Activated CD8-positive, alpha-beta memory T cell treated with anti-CD3 and anti-CD28 coated beads, Interleukin-2, amount 50 U/mL, for 24 hours (primary cell): ENCODE measurements around the gene HBG2.
"Not testable (repeated sequence)": the region's sequence is repeated elsewhere in the genome, so short reads cannot be mapped to it uniquely, and the experiment has no call there.

Source experiments
- DNase-seq: peaks from one replicate; pipeline ENCODE4 v3.0.0-alpha.2; 2020; ENCODE audit errors: extremely low read depth

The HBG2 gene

DNA sequence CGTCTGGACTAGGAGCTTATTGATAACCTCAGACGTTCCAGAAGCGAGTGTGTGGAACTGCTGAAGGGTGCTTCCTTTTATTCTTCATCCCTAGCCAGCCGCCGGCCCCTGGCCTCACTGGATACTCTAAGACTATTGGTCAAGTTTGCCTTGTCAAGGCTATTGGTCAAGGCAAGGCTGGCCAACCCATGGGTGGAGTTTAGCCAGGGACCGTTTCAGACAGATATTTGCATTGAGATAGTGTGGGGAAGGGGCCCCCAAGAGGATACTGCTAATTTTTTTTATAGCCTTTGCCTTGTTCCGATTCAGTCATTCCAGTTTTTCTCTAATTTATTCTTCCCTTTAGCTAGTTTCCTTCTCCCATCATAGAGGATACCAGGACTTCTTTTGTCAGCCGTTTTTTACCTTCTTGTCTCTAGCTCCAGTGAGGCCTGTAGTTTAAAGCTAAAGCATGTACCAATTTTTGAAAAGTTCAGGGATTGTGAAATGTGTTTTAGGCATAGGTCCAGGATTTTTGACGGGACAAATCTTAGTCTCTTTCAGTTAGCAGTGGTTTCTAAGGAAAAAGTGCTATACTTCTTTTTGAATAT is 4.7 kb downstream of the HBG2 start, which contains the start of gene HBG1:
HBG1 (minus strand) TSS at position 51 of the 590 bp plus-strand sequence. CDS start 53 bp downstream, outside the sequence.
- not testable (repeated sequence) for DNase-seq

DNA sequence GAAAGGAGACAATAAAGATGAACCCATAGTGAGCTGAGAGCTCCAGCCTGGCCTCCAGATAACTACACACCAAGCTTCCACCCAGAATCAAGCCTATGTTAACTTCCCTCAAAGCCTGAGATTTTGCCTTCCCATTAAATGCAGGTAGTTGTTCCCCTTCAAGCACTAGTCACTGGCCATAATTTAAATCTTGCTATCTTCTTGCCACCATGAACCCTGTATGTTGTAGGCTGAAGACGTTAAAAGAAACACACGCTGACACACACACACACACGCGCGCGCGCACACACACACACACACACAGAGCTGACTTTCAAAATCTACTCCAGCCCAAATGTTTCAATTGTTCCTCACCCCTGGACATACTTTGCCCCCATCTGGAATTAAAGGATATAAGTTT is 6.1 kb downstream of the HBG2 start:
- not testable (repeated sequence) for DNase-seq

- no peak for DNase-seq
Observed at GRCh38 chr11:5247472-5248192, 6.9 kb downstream of the HBG2 start.

DNA sequence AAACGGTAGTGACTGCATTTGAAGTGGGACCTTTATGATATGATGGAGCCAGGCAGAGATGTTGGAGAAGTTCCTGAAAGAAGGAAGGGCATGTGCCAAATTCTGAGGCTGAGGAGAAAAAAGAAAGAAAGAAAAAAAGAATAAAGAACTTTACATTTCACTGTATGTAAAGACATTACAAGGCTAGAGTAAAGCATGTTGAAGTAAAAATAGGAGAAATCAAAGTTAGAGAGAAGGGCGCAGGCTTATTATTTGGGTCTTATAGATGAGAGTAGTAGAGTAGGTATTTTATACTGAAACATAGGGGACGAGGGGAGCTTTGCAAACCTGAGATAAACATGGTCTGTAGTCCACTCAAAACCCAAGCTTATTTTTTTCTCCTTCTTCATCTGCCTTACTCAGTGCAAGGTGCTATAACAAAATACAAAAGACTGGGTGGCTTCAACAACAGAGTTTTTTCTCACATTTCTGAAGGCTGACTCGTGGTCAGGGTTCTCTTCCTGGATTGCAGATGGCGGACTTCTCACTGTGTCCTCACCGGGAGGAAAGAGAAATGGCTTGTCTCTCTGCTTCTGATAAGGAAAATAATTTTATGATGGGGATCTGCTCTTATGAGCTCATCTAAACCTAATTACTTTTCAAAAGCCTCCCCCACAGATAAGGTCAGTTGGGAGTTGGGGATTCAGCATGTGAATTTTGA is 7.7 kb downstream of the HBG2 start:
- DNase-seq: no peak

GRCh38 chr11:5245155-5245554 is 9.4 kb downstream of the HBG2 start:
- no peak for DNase-seq

GRCh38 chr11:5243816-5244180 is 10.8 kb downstream of the HBG2 start:
- DNase-seq: no peak

- DNase-seq: no peak
Observed at GRCh38 chr11:5242933-5243815, 11.4 kb downstream of the HBG2 start.

GRCh38 chr11:5242208-5242607 is 12.4 kb downstream of the HBG2 start:
- no peak for DNase-seq

- no peak for DNase-seq
Observed at GRCh38 chr11:5241458-5241857, 13.1 kb downstream of the HBG2 start.

DNA sequence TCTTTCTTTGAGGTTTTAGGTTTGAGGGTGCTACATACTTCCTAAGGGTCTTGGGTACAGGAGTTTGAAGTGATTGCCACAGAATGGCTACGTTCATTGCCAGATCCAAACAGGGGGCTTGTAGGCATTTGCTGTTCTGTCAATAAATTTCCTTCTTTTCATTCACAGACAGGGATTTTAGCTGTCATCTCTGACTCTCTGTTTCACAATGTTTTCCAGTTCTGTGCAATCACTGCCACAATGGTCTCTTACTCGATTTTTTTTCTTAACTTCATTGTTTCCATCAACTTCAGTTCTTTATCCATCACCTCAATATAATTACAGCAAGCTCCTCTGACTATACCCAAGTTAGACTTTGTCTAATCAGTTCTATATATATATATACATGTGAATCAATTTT is 14.1 kb downstream of the HBG2 start:
- DNase-seq: no peak

- no peak for DNase-seq
Observed at GRCh38 chr11:5240056-5240455, 14.5 kb downstream of the HBG2 start.

DNA sequence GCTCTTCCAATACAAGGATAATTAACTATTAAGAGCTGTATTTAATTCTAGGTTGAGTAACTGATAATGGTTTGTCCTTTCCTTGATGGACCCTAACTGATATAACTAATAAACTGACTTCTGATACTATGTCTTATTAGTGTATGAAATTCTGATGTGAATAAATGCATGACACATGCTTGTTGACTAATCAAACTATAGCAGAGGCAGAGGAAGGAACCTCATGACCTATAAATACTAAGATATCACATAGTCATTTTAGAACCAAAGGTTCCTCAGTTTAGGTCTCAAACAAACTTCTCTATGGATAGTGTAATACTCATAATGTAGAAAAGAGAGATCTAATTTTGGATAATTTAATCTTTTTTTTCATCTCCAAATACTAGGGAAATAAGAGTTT is 15.5 kb downstream of the HBG2 start:
- DNase-seq: no peak

GRCh38 chr11:5238486-5238885 is 16.1 kb downstream of the HBG2 start:
- no peak for DNase-seq

GRCh38 chr11:5237420-5237819 is 17.2 kb downstream of the HBG2 start:
- DNase-seq: no peak

DNA sequence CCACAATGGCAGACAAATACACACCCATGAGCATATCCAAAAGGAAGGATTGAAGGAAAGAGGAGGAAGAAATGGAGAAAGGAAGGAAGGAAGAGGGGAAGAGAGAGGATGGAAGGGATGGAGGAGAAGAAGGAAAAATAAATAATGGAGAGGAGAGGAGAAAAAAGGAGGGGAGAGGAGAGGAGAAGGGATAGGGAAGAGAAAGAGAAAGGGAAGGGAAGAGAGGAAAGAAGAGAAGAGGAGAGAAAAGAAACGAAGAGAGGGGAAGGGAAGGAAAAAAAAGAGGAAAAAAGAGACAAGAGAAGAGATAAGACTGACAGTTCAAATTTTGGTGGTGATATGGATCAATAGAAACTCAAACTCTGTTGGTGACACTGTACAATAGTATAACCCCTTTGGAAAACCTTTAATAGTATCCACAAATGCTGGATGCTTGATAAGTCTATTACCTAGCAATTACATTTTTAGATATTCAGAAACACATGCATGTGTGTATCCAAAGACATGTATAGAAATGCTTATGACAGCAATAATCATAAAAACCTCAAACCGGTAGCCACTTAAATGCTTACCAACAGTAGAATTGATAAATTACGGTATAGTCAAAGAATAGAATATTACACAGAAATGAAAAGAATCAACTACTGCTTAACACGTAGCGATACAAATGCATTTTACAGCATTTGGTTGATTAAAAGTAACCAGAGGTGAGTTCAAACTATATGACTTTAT is 19.1 kb downstream of the HBG2 start:
- no peak for DNase-seq

- no peak for DNase-seq
Observed at GRCh38 chr11:5234381-5234834, 20.2 kb downstream of the HBG2 start, which contains the start of gene HBD. HBD (minus strand) TSS chr11:5234483; CDS start chr11:5234433, 50 bp downstream.

DNA sequence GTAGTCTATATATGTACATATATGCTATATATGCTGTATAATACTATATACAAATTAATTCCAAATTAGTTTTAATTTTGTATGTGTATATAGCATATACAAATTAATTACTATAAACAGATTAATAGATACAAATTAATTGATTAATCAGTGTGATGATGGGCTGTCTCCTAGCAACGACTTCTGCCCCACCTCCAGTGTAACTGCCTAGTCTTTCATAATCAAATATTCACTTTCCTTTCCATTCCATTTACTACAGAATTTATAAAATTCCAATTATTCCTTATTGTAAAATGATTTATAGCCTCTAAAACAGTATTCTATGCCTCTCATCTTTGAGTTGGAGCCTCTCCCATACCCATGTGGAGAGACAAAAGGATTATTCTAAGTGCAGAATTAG is 21.3 kb downstream of the HBG2 start:
- DNase-seq: no peak

- no peak for DNase-seq
Observed at GRCh38 chr11:5232821-5233220, 21.8 kb downstream of the HBG2 start.

DNA sequence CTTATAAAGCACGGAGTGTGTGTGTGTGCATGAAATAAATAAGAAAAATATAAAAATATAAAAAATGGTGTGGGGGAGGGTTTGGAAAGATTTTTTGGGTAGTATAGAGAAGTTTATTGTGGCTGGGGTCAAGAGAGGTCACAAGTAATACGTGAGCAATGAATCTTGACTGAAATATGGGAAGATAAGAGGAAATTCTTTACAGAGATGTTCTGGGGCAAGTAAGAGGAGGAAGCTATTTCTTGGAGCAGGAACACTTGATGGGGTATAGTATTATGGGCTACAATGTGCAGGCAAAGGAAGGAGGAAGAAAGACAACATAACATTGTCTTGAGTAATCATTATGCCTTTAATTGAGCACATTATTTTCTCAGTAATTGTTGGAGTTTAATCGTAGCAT is 22.4 kb downstream of the HBG2 start:
- no peak for DNase-seq

DNA sequence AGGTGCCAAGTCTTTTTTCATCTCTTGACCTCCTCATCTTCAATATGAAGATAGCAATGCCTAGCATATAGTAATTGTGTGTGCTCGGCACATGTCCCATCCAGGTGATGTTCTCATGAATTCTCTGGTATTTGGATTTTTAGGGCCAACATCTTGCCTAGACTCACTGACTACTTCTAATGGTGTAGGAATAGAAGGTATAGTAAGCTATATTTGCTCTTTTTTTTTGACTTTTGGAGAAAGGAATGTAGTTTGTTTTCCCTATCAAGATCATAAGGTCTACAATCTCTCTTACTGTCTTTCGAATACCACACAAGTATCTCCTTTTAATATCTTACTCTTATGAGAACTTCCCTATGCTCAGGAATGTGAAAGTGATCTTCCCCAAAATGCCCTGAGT is 23.5 kb downstream of the HBG2 start:
- DNase-seq: no peak

DNA sequence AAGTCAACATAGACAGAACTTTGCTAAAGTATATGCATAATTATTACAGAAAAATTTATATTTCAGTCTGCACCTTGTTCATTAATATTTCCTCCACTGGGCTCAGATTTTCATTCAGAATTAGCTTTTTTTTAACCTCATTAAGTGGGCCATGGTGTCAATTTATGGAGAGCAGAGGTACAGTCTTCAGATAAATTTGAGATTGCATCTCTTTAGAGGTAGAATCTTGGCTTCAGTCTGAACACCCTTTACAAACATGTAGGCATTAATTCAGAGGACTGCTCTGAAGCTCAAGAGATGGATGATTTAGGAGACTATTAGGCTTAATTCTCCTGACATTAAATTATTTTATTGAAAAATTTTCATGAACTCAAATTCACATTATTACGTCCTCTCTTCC is 24.3 kb downstream of the HBG2 start:
- no peak for DNase-seq
